ENCODE results near the gene CACNA1A. TPM values are rescaled to one million over a fixed set of nuclear protein-coding genes. Genes with fewer than 3 reads are reported as not detected.

Gene CACNA1A
- total and polyA plus RNA-seq, 2 of the 4 experiments (the other 2 are of a cell fraction), result 5.9 to 15.0 TPM

DNA sequence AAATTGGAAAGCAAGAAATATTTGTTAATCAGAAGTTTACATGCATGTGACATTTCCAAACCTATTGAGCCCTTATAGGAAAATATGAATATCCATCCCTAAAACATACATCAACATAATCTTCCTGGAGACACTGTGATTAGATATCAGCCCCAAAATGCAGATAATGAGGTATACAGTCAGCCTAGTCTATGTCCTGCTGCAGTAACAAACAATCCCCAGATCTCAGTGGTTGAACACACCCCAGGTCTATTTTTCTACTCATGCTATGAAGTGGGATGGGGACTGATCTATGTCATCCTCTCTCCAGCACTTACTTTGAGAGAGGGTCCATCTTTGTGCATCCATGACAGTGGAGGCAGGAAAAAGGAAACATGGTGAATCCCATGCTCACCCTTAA is 31.2 kb downstream of the CACNA1A start:
- no peaks in the 10 kb centered on the region for H3K27me3 ChIP-seq (ENCODE audit: control insufficient read depth, insufficient read depth, low read length)
- no peak overlapping the region for H3K4me2 ChIP-seq (ENCODE audit: low read depth, low read length)
- intact Hi-C loops (cut with micrococcal nuclease), result no loop called here
- no peaks in the 10 kb centered on the region for H4K20me1 ChIP-seq (ENCODE audit: insufficient read depth, low read length)
- H3K4ac ChIP-seq (ENCODE audit: low read depth, low read length), result no peak overlapping the region
- no peak overlapping the region for H3K9ac ChIP-seq (ENCODE audit: low read depth, low read length)
- in situ Hi-C loops (cut with MboI; ENCODE audit: low sequenced_read_pairs), result no loop called here
- H2BK5ac ChIP-seq (ENCODE audit: low read depth, low read length, poor library complexity, severe bottlenecking), result no peak overlapping the region
- no peak overlapping the region for H2AK9ac ChIP-seq (replicated peaks; ENCODE audit: low read depth, low read length, poor library complexity)
- no peak overlapping the region for H2BK120ac ChIP-seq (ENCODE audit: low read depth, low read length)
- no peak overlapping the region for H3K27ac ChIP-seq (ENCODE audit: insufficient read depth, low read length)
- no peak overlapping the region for H3K23ac ChIP-seq (ENCODE audit: low read depth, low read length)
- no peaks in the 10 kb centered on the region for H3K9me1 ChIP-seq (ENCODE audit: insufficient read depth, low read length)
- no peaks in the 10 kb centered on the region for H3K4me1 ChIP-seq (ENCODE audit: control insufficient read depth, insufficient read depth, low read length)
- no peak overlapping the region for H3K56ac ChIP-seq (ENCODE audit: extremely low read depth, insufficient read depth, low read length)
- H3K14ac ChIP-seq (replicated peaks; ENCODE audit: low read depth, low read length), result no peak overlapping the region
- H4K91ac ChIP-seq (ENCODE audit: insufficient read depth, low read depth, low read length), result no peak overlapping the region
- ATAC-seq (ENCODE audit: low read depth), result no peak
- no peak overlapping the region for H3K4me3 ChIP-seq (ENCODE audit: insufficient read depth, low read depth, low read length)
- TF ChIP-seq CHD1 (IDR thresholded peaks at IDR 0.05; ENCODE audit: low read depth, low read length), result no peak
- POLR2A ChIA-PET (ENCODE audit: unreplicated experiment), result no interaction called here
- H3K18ac ChIP-seq (ENCODE audit: low read depth, low read length), result no peak overlapping the region
- no peak for DNase-seq
- H4K5ac ChIP-seq (ENCODE audit: low read depth, low read length), result no peak overlapping the region
- H4K8ac ChIP-seq (ENCODE audit: low read depth in 2 of 2, low read length in 2 of 2), result no peak overlapping the region
- no peak overlapping the region for H2BK20ac ChIP-seq (ENCODE audit: low read depth, low read length)
- H3K79me1 ChIP-seq (ENCODE audit: low read depth in 1 of 2, low read length in 2 of 2), result peaks cover 0 to 5% of the 10 kb centered on the region in 2 experiments; a peak in 1 of 4 replicates
- BruUV-seq (replicated peaks), result no TSS peak
- H2AFZ ChIP-seq (replicated peaks; ENCODE audit: low read length, poor library complexity), result no peak overlapping the region
- H2AK5ac ChIP-seq (ENCODE audit: low read depth, low read length), result no peak overlapping the region
- H3K36me3 ChIP-seq (ENCODE audit: control insufficient read depth, insufficient read depth, low read length), result no peaks in the 10 kb centered on the region
- H3K9me3 ChIP-seq (ENCODE audit: control insufficient read depth, insufficient read depth, low read length), result peaks cover 5% of the 10 kb centered on the region
- CTCF ChIA-PET, result no interaction called here
- no peak overlapping the region for H2BK15ac ChIP-seq (ENCODE audit: low read depth, low read length)
- dilution Hi-C loops (cut with HindIII; ENCODE audit: low sequenced_read_pairs, unreplicated experiment), result no loop called here

Data from IMR-90 (cell line).